ENCODE data around the gene ZBTB8A. TPM values are rescaled to one million over a fixed set of nuclear protein-coding genes. Genes with fewer than 3 reads are reported as not detected.
"Not testable (repeated sequence)": the region's sequence is repeated elsewhere in the genome, so short reads cannot be mapped to it uniquely, and the experiment has no call there.

The ZBTB8A gene
- total RNA-seq, 4 donors from 2014 or later: 2.2 to 21.1 (median 6.6) TPM

DNA sequence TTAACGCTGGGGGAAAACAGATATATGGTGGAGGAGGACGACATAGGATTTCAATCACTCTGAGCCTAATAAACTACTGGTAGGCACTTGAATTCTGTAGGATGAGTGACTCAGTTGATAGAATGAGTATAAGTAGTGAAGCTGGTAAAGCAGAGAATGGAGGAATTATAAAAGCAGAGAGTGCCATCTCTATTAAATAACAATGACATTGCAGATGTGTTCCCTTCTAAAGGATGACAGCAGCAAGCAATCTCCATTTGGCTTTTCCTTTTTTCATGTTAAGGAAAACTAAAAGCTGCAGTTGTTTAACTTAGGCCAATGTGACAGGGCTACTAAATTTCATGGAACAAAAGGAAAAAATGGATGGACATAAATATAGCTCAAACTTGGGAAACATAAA, 93.6 kb downstream of the ZBTB8A start:
- no peaks in the 10 kb centered on the region for H3K27me3 ChIP-seq
- no peak for TF ChIP-seq POLR2A (IDR thresholded peaks at IDR 0.05)
- TF ChIP-seq, protein P1, sequence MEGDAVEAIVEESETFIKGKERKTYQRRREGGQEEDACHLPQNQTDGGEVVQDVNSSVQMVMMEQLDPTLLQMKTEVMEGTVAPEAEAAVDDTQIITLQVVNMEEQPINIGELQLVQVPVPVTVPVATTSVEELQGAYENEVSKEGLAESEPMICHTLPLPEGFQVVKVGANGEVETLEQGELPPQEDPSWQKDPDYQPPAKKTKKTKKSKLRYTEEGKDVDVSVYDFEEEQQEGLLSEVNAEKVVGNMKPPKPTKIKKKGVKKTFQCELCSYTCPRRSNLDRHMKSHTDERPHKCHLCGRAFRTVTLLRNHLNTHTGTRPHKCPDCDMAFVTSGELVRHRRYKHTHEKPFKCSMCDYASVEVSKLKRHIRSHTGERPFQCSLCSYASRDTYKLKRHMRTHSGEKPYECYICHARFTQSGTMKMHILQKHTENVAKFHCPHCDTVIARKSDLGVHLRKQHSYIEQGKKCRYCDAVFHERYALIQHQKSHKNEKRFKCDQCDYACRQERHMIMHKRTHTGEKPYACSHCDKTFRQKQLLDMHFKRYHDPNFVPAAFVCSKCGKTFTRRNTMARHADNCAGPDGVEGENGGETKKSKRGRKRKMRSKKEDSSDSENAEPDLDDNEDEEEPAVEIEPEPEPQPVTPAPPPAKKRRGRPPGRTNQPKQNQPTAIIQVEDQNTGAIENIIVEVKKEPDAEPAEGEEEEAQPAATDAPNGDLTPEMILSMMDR (IDR thresholded peaks at IDR 0.05): no peak
- TF ChIP-seq POLR2AphosphoS5 (IDR thresholded peaks at IDR 0.05): no peak
- no peak for TF ChIP-seq EP300 (IDR thresholded peaks at IDR 0.05; ENCODE audit: low read depth)
- intact Hi-C loops (cut with DNase I; ENCODE audit: low total_unique reads): no loop called here
- H3K9me3 ChIP-seq: no peaks in the 10 kb centered on the region
- H3K36me3 ChIP-seq: peaks cover 0 to 31% (median 11%) of the 10 kb centered on the region in 4 donors
- no peak overlapping the region for H3K4me3 ChIP-seq
- DNase-seq: no peak
- in situ Hi-C loops (cut with MboI; ENCODE audit: low pct_ligation_motif_present in 1 of 4, low pct_unique_long_range_greater_than_20kb in 1 of 4, low sequenced_read_pairs in 3 of 4): no loop called here
- 67 to 76% methylated on average over 2 of the region's 2 CpGs for WGBS, 2 donors (ENCODE audit: low coverage in 1 of 2)
- H3K4me1 ChIP-seq: no peaks in the 10 kb centered on the region
- H3K27ac ChIP-seq: no peak overlapping the region

GRCh38 chr1:32635508-32636277, 96.5 kb downstream of the ZBTB8A start:
- intact Hi-C loops (cut with DNase I; ENCODE audit: low total_unique reads): no loop called here
- H3K4me3 ChIP-seq: no peak overlapping the region
- TF ChIP-seq POLR2AphosphoS5 (IDR thresholded peaks at IDR 0.05): no peak
- no peak for TF ChIP-seq EP300 (IDR thresholded peaks at IDR 0.05; ENCODE audit: low read depth)
- no peak for TF ChIP-seq POLR2A (IDR thresholded peaks at IDR 0.05)
- TF ChIP-seq, protein P1 (IDR thresholded peaks at IDR 0.05): no peak

DNA sequence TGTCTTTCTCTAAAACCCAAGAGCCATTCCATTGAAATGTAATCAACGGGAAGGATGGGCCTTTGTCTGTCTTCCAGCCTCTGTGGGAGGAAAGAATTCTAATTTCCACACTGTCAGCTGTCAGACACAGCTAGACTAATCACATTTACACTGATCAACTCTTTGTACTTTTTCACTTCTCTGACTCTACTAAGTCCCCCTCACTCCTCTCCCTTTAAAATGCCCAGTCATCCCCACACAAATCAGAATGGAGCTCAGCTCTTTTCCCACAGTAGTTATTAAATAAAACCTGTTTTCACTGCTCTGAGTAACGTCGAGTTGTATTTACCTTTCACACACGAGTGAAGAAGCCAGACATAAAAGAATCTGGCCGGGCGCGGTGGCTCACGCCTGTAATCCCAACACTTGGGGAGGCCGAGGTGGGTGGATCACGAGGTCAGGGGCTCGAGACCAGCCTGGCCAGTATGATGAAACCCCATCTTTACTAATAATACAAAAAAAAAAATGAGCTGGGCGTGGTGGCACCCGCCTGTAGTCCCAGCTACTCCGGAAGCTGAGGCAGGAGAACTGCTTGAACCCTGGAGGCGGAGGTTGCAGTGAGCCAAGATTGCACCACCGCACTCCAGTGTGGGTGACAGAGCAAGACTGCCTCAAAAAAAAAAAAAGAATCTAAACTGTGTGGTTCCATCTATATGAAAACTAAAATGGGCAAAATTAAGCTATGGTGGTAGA, 97.9 kb downstream of the ZBTB8A start:
- Histone ChIP-seq H3K27me3 (no peaks in the 10 kb centered on the region), H3K27ac (no peak overlapping the region), H3K4me1 (no peaks in the 10 kb centered on the region), H3K36me3 (peaks cover 0 to 23% (median 5%) of the 10 kb centered on the region in 4 donors), H3K4me3 (no peak overlapping the region), H3K9me3 (no peaks in the 10 kb centered on the region)
- TF ChIP-seq EP300 (IDR thresholded peaks at IDR 0.05; ENCODE audit: low read depth): no peak
- TF ChIP-seq, protein P1 (IDR thresholded peaks at IDR 0.05): no peak
- intact Hi-C loops (cut with DNase I; ENCODE audit: low total_unique reads) (no loop called here), in situ Hi-C loops (cut with MboI; ENCODE audit: low pct_ligation_motif_present in 1 of 4, low pct_unique_long_range_greater_than_20kb in 1 of 4, low sequenced_read_pairs in 3 of 4) (no loop called here)
- WGBS, 2 donors (ENCODE audit: low coverage in 1 of 2): 70 to 81% methylated on average over 11 to 16 of the region's 16 CpGs
- DNase-seq: no peak

More at GRCh38 chr1:32635508-32636277, 96.5 kb downstream of the ZBTB8A start:
- no peaks in the 10 kb centered on the region for H3K4me1 ChIP-seq
- no peaks in the 10 kb centered on the region for H3K27me3 ChIP-seq
- H3K27ac ChIP-seq: no peak overlapping the region
- peaks cover 0 to 24% (median 6%) of the 10 kb centered on the region in 4 donors for H3K36me3 ChIP-seq
- no peak for DNase-seq
- WGBS, 2 donors (ENCODE audit: low coverage in 1 of 2): 94 to 95% methylated on average over 2 to 8 of the region's 8 CpGs
- in situ Hi-C loops (cut with MboI; ENCODE audit: low pct_ligation_motif_present in 1 of 4, low pct_unique_long_range_greater_than_20kb in 1 of 4, low sequenced_read_pairs in 3 of 4): no loop called here
- H3K9me3 ChIP-seq: no peaks in the 10 kb centered on the region

DNA sequence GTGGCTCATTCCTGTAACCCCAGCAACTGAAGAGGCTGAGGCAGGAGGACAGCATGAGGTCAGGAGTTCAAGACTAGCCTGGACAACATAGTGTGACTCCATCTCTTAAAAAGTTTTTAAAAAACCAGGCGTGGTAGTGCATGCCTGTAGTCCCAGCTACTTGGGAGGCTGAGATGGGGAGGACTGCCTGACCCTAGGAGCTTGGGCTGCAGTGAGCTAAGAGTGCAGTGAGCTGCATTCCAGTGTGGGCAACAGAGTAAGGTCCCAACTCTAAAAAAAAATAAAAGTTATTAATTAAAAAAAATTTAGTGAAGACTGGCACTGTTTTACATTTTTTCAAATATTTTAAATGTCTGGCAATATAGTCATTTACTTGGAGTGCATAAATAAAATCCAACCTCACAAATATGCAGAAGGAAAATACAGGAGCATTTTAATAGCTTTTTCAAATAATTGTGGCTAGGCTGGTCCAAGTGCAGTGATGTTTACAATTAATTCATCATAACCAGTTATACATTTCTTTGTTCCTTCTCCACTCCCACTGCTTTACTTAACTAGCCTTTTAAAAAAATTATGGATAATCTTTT, 100.4 kb downstream of the ZBTB8A start:
- DNase-seq: no peak
- H3K27me3 ChIP-seq: no peaks in the 10 kb centered on the region
- H3K4me1 ChIP-seq: no peaks in the 10 kb centered on the region
- H3K9me3 ChIP-seq: no peaks in the 10 kb centered on the region
- in situ Hi-C loops (cut with MboI; ENCODE audit: low pct_ligation_motif_present in 1 of 4, low pct_unique_long_range_greater_than_20kb in 1 of 4, low sequenced_read_pairs in 3 of 4) (no loop called here), intact Hi-C loops (cut with DNase I; ENCODE audit: low total_unique reads) (no loop called here)
- H3K27ac ChIP-seq: no peak overlapping the region
- no peaks in the 10 kb centered on the region for H3K36me3 ChIP-seq
- TF ChIP-seq, protein P1 (IDR thresholded peaks at IDR 0.05): no peak
- H3K4me3 ChIP-seq: no peak overlapping the region
- 100% methylated on average over 1 of the region's 1 CpG; no CpG with 5 or more reads in 1 of the 2 donors for WGBS, 2 donors (ENCODE audit: low coverage in 1 of 2)

DNA sequence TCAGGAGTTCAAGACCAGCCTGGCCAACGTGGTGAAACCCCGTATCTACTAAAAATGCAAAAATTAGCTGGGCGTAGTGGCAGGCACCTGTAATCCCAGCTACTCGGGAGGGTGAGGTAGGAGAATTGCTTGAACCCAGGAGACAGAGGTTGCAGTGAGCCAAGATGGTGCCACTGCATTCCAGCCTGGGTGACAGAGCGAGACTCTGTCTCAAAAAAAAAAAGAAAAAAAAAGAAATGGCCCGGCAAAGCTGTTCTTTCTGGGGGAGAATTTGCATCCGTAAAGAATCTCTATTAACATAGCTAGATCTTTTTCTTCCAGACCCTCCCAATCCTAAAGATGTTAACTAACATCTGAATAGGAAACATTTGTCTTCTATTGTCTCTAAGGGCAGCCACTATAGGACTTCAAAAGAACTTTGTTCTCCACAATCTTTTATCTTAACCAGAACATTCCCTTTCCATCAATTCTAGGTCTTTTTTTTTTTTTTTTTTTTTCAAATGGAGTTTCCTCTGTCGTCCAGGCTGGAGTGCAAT, 103.1 kb downstream of the ZBTB8A start:
- H3K27ac ChIP-seq; H3K27me3 ChIP-seq; in situ Hi-C loops (cut with MboI; ENCODE audit: low pct_ligation_motif_present in 1 of 4, low pct_unique_long_range_greater_than_20kb in 1 of 4, low sequenced_read_pairs in 3 of 4); H3K4me1 ChIP-seq; H3K4me3 ChIP-seq; H3K9me3 ChIP-seq; intact Hi-C loops (cut with DNase I; ENCODE audit: low total_unique reads); DNase-seq; H3K36me3 ChIP-seq: not testable (repeated sequence)
- 79 to 81% methylated on average over 2 to 8 of the region's 8 CpGs for WGBS, 2 donors (ENCODE audit: low coverage in 1 of 2)

Measured in transverse colon (tissue), 4 donors.